ENCODE data around the gene KDM4C.

DNA sequence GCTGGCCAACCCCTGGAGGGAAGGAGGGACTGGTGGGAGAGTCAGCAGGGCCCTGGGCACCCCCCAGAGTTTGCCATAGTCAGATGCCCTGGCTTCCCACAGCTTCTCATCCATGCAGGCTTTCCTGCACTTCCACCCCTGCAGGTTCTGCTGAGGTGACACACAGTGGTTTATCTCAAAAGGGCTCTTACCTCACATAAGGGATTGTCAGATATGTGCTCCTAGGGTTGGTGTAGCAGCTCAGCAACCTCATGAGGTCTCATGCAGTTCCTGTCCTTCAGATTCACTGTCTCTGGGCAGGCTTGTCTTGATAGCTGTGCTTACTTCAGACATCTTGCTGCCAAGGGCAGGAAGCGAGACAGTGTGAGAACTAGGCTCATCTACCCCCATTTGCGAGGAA, 143.4 kb downstream of the KDM4C start:
- no peak for TF ChIP-seq EP300 (IDR thresholded peaks at IDR 0.05)
- TF ChIP-seq, protein P1, sequence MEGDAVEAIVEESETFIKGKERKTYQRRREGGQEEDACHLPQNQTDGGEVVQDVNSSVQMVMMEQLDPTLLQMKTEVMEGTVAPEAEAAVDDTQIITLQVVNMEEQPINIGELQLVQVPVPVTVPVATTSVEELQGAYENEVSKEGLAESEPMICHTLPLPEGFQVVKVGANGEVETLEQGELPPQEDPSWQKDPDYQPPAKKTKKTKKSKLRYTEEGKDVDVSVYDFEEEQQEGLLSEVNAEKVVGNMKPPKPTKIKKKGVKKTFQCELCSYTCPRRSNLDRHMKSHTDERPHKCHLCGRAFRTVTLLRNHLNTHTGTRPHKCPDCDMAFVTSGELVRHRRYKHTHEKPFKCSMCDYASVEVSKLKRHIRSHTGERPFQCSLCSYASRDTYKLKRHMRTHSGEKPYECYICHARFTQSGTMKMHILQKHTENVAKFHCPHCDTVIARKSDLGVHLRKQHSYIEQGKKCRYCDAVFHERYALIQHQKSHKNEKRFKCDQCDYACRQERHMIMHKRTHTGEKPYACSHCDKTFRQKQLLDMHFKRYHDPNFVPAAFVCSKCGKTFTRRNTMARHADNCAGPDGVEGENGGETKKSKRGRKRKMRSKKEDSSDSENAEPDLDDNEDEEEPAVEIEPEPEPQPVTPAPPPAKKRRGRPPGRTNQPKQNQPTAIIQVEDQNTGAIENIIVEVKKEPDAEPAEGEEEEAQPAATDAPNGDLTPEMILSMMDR (IDR thresholded peaks at IDR 0.05): no peak
- TF ChIP-seq POLR2A (IDR thresholded peaks at IDR 0.05; ENCODE audit: low read depth): no peak
